ENCODE results near the gene KAT6B. TPM values are rescaled to one million over a fixed set of nuclear protein-coding genes. Genes with fewer than 3 reads are reported as not detected.

Gene KAT6B
- total RNA-seq, 1 donor from 2014 or later = 18.1 TPM

DNA sequence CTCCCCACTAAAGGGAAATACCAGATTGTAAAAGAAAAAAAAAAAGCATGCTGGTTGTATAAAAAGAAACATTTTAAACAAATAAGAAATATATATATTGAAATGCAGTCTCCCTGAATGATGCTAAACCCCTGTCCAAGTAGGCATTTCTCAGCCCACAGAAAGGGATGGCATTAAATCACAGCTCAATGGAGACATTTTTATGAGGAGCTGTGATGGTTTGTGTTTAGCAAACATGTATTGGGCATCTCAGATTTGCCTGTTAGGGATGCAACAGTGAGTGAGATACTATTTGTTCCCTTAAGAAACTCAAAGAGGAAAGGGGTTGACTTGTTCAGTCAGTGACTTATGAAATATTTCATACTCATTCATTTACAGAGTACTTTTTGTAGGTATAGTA lies 51.5 kb downstream of the KAT6B start:
- Mint-ChIP-seq H3K27ac (ENCODE audit: unreplicated experiment) (no peak overlapping the region), H3K9me3 (ENCODE audit: unreplicated experiment) (no peaks in the 10 kb centered on the region), H3K4me1 (ENCODE audit: unreplicated experiment) (no peaks in the 10 kb centered on the region), H3K36me3 (ENCODE audit: low read depth, unreplicated experiment) (no peaks in the 10 kb centered on the region), H3K4me3 (ENCODE audit: unreplicated experiment) (no peak overlapping the region), H3K27me3 (ENCODE audit: unreplicated experiment) (no peaks in the 10 kb centered on the region)
- no peak for DNase-seq (ENCODE audit: low spot score)
- TF ChIP-seq CTCF (IDR thresholded peaks at IDR 0.05; ENCODE audit: unreplicated experiment) = no peak

GRCh38 chr10:74880041-74880440 lies 53.6 kb downstream of the KAT6B start:
- H3K9me3 Mint-ChIP-seq (ENCODE audit: unreplicated experiment) = no peaks in the 10 kb centered on the region
- no peaks in the 10 kb centered on the region for H3K36me3 Mint-ChIP-seq (ENCODE audit: low read depth, unreplicated experiment)
- TF ChIP-seq CTCF (IDR thresholded peaks at IDR 0.05; ENCODE audit: unreplicated experiment) = no peak
- no peak for DNase-seq (ENCODE audit: low spot score)
- H3K27me3 Mint-ChIP-seq (ENCODE audit: unreplicated experiment) = no peaks in the 10 kb centered on the region
- no peaks in the 10 kb centered on the region for H3K4me1 Mint-ChIP-seq (ENCODE audit: unreplicated experiment)
- no peak overlapping the region for H3K27ac Mint-ChIP-seq (ENCODE audit: unreplicated experiment)
- H3K4me3 Mint-ChIP-seq (ENCODE audit: unreplicated experiment) = no peak overlapping the region

- no peak for TF ChIP-seq CTCF (IDR thresholded peaks at IDR 0.05; ENCODE audit: unreplicated experiment)
- H3K27me3 Mint-ChIP-seq (ENCODE audit: unreplicated experiment) = no peaks in the 10 kb centered on the region
- H3K36me3 Mint-ChIP-seq (ENCODE audit: low read depth, unreplicated experiment) = no peaks in the 10 kb centered on the region
- H3K9me3 Mint-ChIP-seq (ENCODE audit: unreplicated experiment) = no peaks in the 10 kb centered on the region
- no peak overlapping the region for H3K4me3 Mint-ChIP-seq (ENCODE audit: unreplicated experiment)
- no peak for DNase-seq (ENCODE audit: low spot score)
- no peaks in the 10 kb centered on the region for H3K4me1 Mint-ChIP-seq (ENCODE audit: unreplicated experiment)
- H3K27ac Mint-ChIP-seq (ENCODE audit: unreplicated experiment) = no peak overlapping the region
These were observed 55.0 kb downstream of the KAT6B start for GRCh38 chr10:74881253-74881884.

DNA sequence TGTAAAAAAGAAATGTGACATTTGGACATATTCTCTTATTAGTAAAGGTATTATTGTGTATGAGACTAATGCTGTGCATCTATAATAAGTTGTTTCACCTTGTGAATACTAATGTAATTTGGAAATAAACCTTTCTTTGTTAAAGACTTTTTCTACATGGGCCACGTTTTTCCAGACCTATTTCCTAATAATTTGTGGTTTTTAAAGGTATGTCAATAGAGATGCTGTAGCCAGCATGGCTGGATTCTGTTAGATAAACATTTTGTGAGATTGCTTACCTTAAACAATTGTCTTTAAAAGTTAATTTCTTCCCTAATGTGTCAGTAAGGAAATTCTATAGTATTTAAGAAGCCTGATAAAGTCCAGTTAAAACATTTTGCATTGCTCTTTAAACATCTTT lies 56.0 kb downstream of the KAT6B start:
- Mint-ChIP-seq H3K27me3 (ENCODE audit: unreplicated experiment) (no peaks in the 10 kb centered on the region), H3K9me3 (ENCODE audit: unreplicated experiment) (no peaks in the 10 kb centered on the region), H3K36me3 (ENCODE audit: low read depth, unreplicated experiment) (no peaks in the 10 kb centered on the region), H3K4me3 (ENCODE audit: unreplicated experiment) (no peak overlapping the region), H3K27ac (ENCODE audit: unreplicated experiment) (no peak overlapping the region), H3K4me1 (ENCODE audit: unreplicated experiment) (no peaks in the 10 kb centered on the region)
- DNase-seq (ENCODE audit: low spot score) = no peak
- TF ChIP-seq CTCF (IDR thresholded peaks at IDR 0.05; ENCODE audit: unreplicated experiment) = no peak

DNA sequence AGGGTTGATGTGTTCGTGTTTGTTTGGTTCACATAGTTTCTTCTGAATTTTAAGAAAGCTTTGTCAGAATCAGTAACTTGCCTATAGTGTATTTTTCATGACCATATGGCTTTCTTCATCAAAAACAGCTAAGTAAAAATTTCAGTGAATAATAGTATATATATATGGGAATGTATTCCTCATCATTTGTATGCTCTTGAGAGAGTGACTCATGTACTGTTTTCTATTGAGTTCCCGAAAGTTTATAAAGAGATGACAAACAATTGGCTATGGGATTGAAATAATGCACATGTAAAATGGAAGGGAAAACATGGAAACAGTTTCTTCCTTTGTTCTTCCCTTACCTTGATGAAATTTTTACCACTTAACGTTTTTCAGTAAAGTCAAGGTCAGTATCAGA lies 56.4 kb downstream of the KAT6B start:
- Mint-ChIP-seq H3K27me3 (ENCODE audit: unreplicated experiment) (no peaks in the 10 kb centered on the region), H3K4me1 (ENCODE audit: unreplicated experiment) (no peaks in the 10 kb centered on the region)
- TF ChIP-seq CTCF (IDR thresholded peaks at IDR 0.05; ENCODE audit: unreplicated experiment) = no peak

More for the DNA sequence above, 56.4 kb downstream of the KAT6B start:
- Mint-ChIP-seq H3K9me3 (ENCODE audit: unreplicated experiment) (no peaks in the 10 kb centered on the region), H3K27ac (ENCODE audit: unreplicated experiment) (no peak overlapping the region), H3K36me3 (ENCODE audit: low read depth, unreplicated experiment) (no peaks in the 10 kb centered on the region), H3K4me3 (ENCODE audit: unreplicated experiment) (no peak overlapping the region)
- DNase-seq (ENCODE audit: low spot score) = no peak

All from endothelial cell (in vitro differentiated cells).